ENCODE data around the gene ASIC4. TPM values are rescaled to one million over a fixed set of nuclear protein-coding genes. Genes with fewer than 3 reads are reported as not detected.

The ASIC4 gene
- not detected in 2 replicates for total RNA-seq

GRCh38 chr2:219514196-219514761, at the start of gene ASIC4:
Gene ASIC4, plus strand, starts transcription at chr2:219514482. Its CDS starts 243 bp downstream, at chr2:219514725.

GRCh38 chr2:219498280-219499057, 15.8 kb upstream of the ASIC4 start, which contains the start of gene GMPPA:
Gene GMPPA, plus strand, starts transcription at chr2:219498891. Its CDS starts 1,085 bp downstream, at chr2:219499976.

GRCh38 chr2:219543596-219544358, 29.5 kb downstream of the ASIC4 start, which contains the start of the genes CHPF and TMEM198:
Gene CHPF, minus strand, starts transcription at chr2:219543809. Its CDS starts 271 bp downstream, at chr2:219543538.
Gene TMEM198, plus strand, starts transcription at chr2:219544028. Its CDS starts 700 bp downstream, at chr2:219544728.

GRCh38 chr2:219571311-219572236, 57.3 kb downstream of the ASIC4 start, which contains the start of gene OBSL1:
Gene OBSL1, minus strand, starts transcription at chr2:219571539. Its CDS starts 307 bp downstream, at chr2:219571232.

GRCh38 chr2:219572237-219573001, 58.1 kb downstream of the ASIC4 start, which contains the start of gene INHA:
Gene INHA, plus strand, starts transcription at chr2:219572310. Its CDS starts 65 bp downstream, at chr2:219572375.

Other genes with a start within 250 kb of the ASIC4 start
- 17.4 and 25.6 TPM in 2 replicates for gene DNAJB2, start 235.1 kb upstream of the ASIC4 start, total RNA-seq
- gene PTPRN, start 205.1 kb upstream of the ASIC4 start, total RNA-seq, result not detected in 2 replicates
- not detected in 2 replicates for gene RESP18, start 181.7 kb upstream of the ASIC4 start, total RNA-seq
- 42.4 and 44.0 TPM in 2 replicates for gene DNPEP, start 126.6 kb upstream of the ASIC4 start, total RNA-seq
- not detected in 2 replicates for gene DES, start 96.1 kb upstream of the ASIC4 start, total RNA-seq
- 0.63 and 4.2 TPM in 2 replicates for gene SPEG, start 79.6 kb upstream of the ASIC4 start, total RNA-seq
- gene GMPPA, start 15.6 kb upstream of the ASIC4 start, total RNA-seq, result 38.0 and 45.6 TPM in 2 replicates
- 0.72 and 29.2 TPM in 2 replicates for gene CHPF, start 29.3 kb downstream of the ASIC4 start, total RNA-seq
- 0.09 TPM in 1 of 2 replicates, not detected in the other for gene TMEM198, start 29.5 kb downstream of the ASIC4 start, total RNA-seq
- gene OBSL1, start 57.1 kb downstream of the ASIC4 start, total RNA-seq, result 16.5 and 22.0 TPM in 2 replicates
- 0.09 and 0.19 TPM in 2 replicates for gene INHA, start 57.8 kb downstream of the ASIC4 start, total RNA-seq
- 9.7 and 11.2 TPM in 2 replicates for gene STK11IP, start 83.4 kb downstream of the ASIC4 start, total RNA-seq
- gene SLC4A3, start 113.1 kb downstream of the ASIC4 start, total RNA-seq, result 0.27 and 0.38 TPM in 2 replicates

Data from endothelial cell of coronary artery (primary cell).